Measurements from ENCODE around the gene IGSF5.

GRCh38 chr21:39721885-39722284 is 23.1 kb upstream of the IGSF5 start:
- no peak for TF ChIP-seq CTCF (conservative IDR thresholded peaks at IDR 0.05; ENCODE audit: low read length)
- TF ChIP-seq EZH2phosphoT487 (IDR thresholded peaks at IDR 0.05; ENCODE audit: borderline replicate concordance, low read depth, low read length) = no peak
